Sigmoid colon (tissue), 7 donors: Measurements from ENCODE around the gene RBBP7. TPM values are rescaled to one million over a fixed set of nuclear protein-coding genes. Genes with fewer than 3 reads are reported as not detected.

Experiments used
- DNase-seq: peaks from one replicate; pipeline ENCODE4 v3.0.0-alpha.2; 2019
- H3K27ac ChIP-seq, 4 donors: fragments of 200-600 bp; sonication (generic); one replicate each; pipeline ENCODE4 v1.5.1; 2016 to 2019; ENCODE audit warnings: mild to moderate bottlenecking in 1 of 4
- H3K27me3 ChIP-seq, 3 donors: fragments of 200-600 bp; sonication (generic); one replicate each; pipeline ENCODE4 v1.5.1; 2019; ENCODE audit warnings: mild to moderate bottlenecking in 1 of 3
- H3K36me3 ChIP-seq, 4 donors: fragments of 200-600 bp; sonication (generic); one replicate each; pipeline ENCODE4 v1.5.1; 2016 to 2019
- H3K4me1 ChIP-seq, 4 donors: fragments of 200-600 bp; sonication (generic); one replicate each; pipeline ENCODE4 v1.5.1; 2017 to 2019
- H3K4me3 ChIP-seq, 4 donors: fragments of 200-600 bp; sonication (generic); one replicate each; pipeline ENCODE4 v1.5.1; 2017 to 2019; ENCODE audit warnings: mild to moderate bottlenecking in 2 of 4, moderate library complexity in 1 of 4
- H3K9me3 ChIP-seq, 4 donors: fragments of 200-600 bp in 3 of 4; sonication (generic) in 3 of 4; one replicate each; pipeline versions ENCODE4 v1.5.1 to v1.6.1; 2013 to 2019
- EP300 ChIP-seq, 4 donors: sonication (generic); formaldehyde crosslinking; IDR thresholded peaks; one replicate each; pipeline ENCODE4 v1.6.1; 2017; ENCODE audit warnings: antibody characterized with exemption in 4 of 4
- POLR2A ChIP-seq, 2 donors: fragments of 450-650 bp; IDR thresholded peaks; one replicate each; pipeline ENCODE4 v1.6.1; 2016; ENCODE audit warnings: antibody characterized with exemption in 2 of 2, mild to moderate bottlenecking in 2 of 2, moderate library complexity in 2 of 2
- POLR2AphosphoS5 ChIP-seq, 4 donors: sonication (generic); formaldehyde crosslinking; IDR thresholded peaks; one replicate each; pipeline ENCODE4 v1.6.1; 2017; ENCODE audit warnings: antibody characterized with exemption in 4 of 4
- WGBS, 2 donors: extraction: QIAGEN DNeasy Blood & Tissue Kit; methylation state at CpG; one replicate each; pipeline ENCODE4 v1.1.7; 2013; 5-methylcytosine and 5-hydroxymethylcytosine counted together
- intact Hi-C: fragments of 100-400 bp; cut with DNase I; formaldehyde crosslinking; loops from one replicate; pipeline ENCODE4 v1.15.1; 2023
- polyA plus RNA-seq, 3 donors: library from polyadenylated mRNA; stranded (reverse); fragments of 200-250 nt; gene quantifications; one replicate each; pipeline ENCODE4 v1.2.3, GENCODE V29; 2013
- total RNA-seq, 4 donors: library from RNA; depleted of rRNA; stranded (reverse); fragments of >200 nt; gene quantifications; one replicate each; pipeline ENCODE4 v1.1.0, GENCODE V29; 2016
- TF ChIP-seq, protein P1 (sequence below), 4 experiments: fragments of 450-650 bp in 3 of 4; fragments of 200-600 bp in 1 of 4; IDR thresholded peaks; one replicate each; pipeline ENCODE4 v1.5.1; 2016 to 2019; ENCODE audit warnings: antibody characterized with exemption in 4 of 4, mild to moderate bottlenecking in 3 of 4, moderate library complexity in 2 of 4
- donor health status: healthy with polysubstance abuse.
- donor health status: Bipolar disorder and iron deficiency.
- donor health status: healthy.

RBBP7 gene
- total and polyA plus RNA-seq, 7 donors: 59.4 to 130 (median 109) TPM

GRCh38 chrX:16851421-16851820 lies 18.7 kb downstream of the RBBP7 start:
- intact Hi-C loops: no loop called here
- H3K4me3 ChIP-seq: no peak overlapping the region
- H3K27ac ChIP-seq: no peak overlapping the region
- H3K27me3 ChIP-seq: no peaks in the 10 kb centered on the region
- no peaks in the 10 kb centered on the region for H3K9me3 ChIP-seq
- H3K4me1 ChIP-seq: peaks cover 0 to 6% (median 0%) of the 10 kb centered on the region in 4 donors
- no peak for TF ChIP-seq EP300 (IDR thresholded peaks at IDR 0.05)
- TF ChIP-seq, protein P1, sequence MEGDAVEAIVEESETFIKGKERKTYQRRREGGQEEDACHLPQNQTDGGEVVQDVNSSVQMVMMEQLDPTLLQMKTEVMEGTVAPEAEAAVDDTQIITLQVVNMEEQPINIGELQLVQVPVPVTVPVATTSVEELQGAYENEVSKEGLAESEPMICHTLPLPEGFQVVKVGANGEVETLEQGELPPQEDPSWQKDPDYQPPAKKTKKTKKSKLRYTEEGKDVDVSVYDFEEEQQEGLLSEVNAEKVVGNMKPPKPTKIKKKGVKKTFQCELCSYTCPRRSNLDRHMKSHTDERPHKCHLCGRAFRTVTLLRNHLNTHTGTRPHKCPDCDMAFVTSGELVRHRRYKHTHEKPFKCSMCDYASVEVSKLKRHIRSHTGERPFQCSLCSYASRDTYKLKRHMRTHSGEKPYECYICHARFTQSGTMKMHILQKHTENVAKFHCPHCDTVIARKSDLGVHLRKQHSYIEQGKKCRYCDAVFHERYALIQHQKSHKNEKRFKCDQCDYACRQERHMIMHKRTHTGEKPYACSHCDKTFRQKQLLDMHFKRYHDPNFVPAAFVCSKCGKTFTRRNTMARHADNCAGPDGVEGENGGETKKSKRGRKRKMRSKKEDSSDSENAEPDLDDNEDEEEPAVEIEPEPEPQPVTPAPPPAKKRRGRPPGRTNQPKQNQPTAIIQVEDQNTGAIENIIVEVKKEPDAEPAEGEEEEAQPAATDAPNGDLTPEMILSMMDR (IDR thresholded peaks at IDR 0.05): no peak
- no peak for TF ChIP-seq POLR2AphosphoS5 (IDR thresholded peaks at IDR 0.05)
- no peak for TF ChIP-seq POLR2A (IDR thresholded peaks at IDR 0.05)
- 58 to 72% methylated on average over 1 of the region's 1 CpG for WGBS, 2 donors
- H3K36me3 ChIP-seq: peaks cover 0 to 46% (median 2%) of the 10 kb centered on the region in 4 donors
- DNase-seq: no peak

DNA sequence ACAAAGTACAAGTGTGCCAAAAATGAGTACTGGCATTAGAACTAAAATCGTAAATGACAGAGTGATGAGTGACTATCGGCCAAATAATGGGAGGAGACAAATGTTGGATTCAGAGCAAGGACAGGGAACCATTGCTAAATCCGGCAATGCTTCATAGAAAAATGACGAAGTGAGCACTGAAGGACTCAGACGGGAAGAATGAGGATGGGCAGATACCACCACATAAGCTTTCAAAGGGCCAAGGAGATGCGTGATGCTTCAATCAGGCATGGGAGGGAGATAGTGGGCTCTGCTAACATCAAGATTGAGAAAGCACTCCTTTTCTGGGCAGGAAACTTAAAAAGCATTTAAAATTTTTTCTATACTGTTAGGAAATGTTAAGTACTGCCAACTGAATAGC lies 21.6 kb downstream of the RBBP7 start:
- Histone ChIP-seq H3K27ac (peak overlapping the region in 1 of 4 donors; percentile 31), H3K36me3 (peaks cover 0 to 54% (median 4%) of the 10 kb centered on the region in 4 donors), H3K9me3 (no peaks in the 10 kb centered on the region), H3K4me1 (peaks cover 0 to 10% (median 0%) of the 10 kb centered on the region in 4 donors), H3K4me3 (no peak overlapping the region), H3K27me3 (no peaks in the 10 kb centered on the region)
- TF ChIP-seq POLR2AphosphoS5 (IDR thresholded peaks at IDR 0.05) (no peak), POLR2A (IDR thresholded peaks at IDR 0.05) (no peak), EP300 (IDR thresholded peaks at IDR 0.05) (no peak)
- TF ChIP-seq, protein P1 (IDR thresholded peaks at IDR 0.05): no peak
- DNase-seq: no peak
- intact Hi-C loops: no loop called here
- WGBS, 2 donors: 80 to 87% methylated on average over 6 of the region's 6 CpGs

DNA sequence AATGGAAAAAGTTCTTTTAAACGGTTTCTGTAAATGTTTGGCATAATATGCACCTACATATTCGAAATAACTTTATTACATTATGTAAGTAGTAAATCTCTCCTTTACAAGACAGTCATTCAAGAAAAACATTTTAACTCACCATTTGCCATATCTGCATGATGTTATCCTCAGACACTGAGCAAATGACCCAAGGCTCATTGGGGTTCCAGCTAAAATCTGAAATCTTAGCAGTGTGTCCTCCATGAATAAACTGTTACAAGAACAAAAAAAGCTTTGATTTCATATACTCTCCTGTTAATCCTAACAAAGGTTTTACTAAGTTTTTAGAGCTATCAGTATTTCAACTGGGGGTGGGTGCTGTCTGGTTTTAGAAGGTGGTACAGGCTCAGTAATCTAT lies 24.5 kb downstream of the RBBP7 start:
- intact Hi-C loops: loop anchor here (2.0 kb wide), 1 partner anchor 19 kb away; no protein-coding TSS in a partner anchor
- TF ChIP-seq, protein P1 (IDR thresholded peaks at IDR 0.05): no peak
- TF ChIP-seq POLR2A (IDR thresholded peaks at IDR 0.05) (no peak), POLR2AphosphoS5 (IDR thresholded peaks at IDR 0.05) (no peak), EP300 (IDR thresholded peaks at IDR 0.05) (no peak)
- H3K36me3 ChIP-seq: peaks cover 0 to 41% (median 4%) of the 10 kb centered on the region in 4 donors

GRCh38 chrX:16843208-16843909 lies 26.8 kb downstream of the RBBP7 start:
- Histone ChIP-seq H3K4me3 (no peak overlapping the region), H3K27ac (peak overlapping the region; percentile 12 to 56 (median 21)), H3K9me3 (no peaks in the 10 kb centered on the region), H3K36me3 (peaks cover 0 to 41% (median 4%) of the 10 kb centered on the region in 4 donors), H3K4me1 (peaks cover 0 to 28% (median 5%) of the 10 kb centered on the region in 4 donors), H3K27me3 (no peaks in the 10 kb centered on the region)
- 76 to 78% methylated on average over 3 of the region's 3 CpGs for WGBS, 2 donors
- DNase-seq: no peak
- intact Hi-C loops: no loop called here
- TF ChIP-seq POLR2AphosphoS5 (IDR thresholded peaks at IDR 0.05) (peak in 1 of 4 donors; percentile 20), EP300 (IDR thresholded peaks at IDR 0.05) (no peak)

More for the DNA sequence above, 24.5 kb downstream of the RBBP7 start:
- 28 to 61% methylated on average over 2 of the region's 2 CpGs for WGBS, 2 donors
- Histone ChIP-seq H3K4me3 (no peak overlapping the region), H3K27ac (no peak overlapping the region), H3K4me1 (peaks cover 0 to 22% (median 0%) of the 10 kb centered on the region in 4 donors), H3K9me3 (no peaks in the 10 kb centered on the region), H3K27me3 (no peaks in the 10 kb centered on the region)
- DNase-seq: no peak

DNA sequence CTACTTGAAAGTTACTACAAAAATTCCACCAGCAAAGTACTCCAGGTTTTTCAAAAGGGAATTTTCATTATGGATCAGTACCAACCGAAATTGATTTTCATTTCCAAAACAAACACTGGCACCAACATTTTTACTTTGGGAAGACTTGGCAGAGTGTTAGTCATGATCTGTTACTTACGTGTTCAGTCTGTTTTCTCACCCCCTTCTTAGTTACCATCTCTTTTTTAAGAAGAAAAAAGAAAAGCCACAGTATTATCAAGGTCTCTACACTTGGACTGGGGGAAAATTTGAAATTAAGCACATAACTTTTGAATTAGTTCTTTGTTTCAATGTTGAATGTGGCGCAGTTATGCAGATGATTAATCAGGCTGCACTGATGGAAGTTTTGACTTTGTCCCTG lies 27.5 kb downstream of the RBBP7 start:
- H3K9me3 ChIP-seq: no peaks in the 10 kb centered on the region
- H3K4me3 ChIP-seq: no peak overlapping the region
- intact Hi-C loops: no loop called here
- TF ChIP-seq POLR2A (IDR thresholded peaks at IDR 0.05) (no peak), EP300 (IDR thresholded peaks at IDR 0.05) (no peak), POLR2AphosphoS5 (IDR thresholded peaks at IDR 0.05) (no peak)
- TF ChIP-seq, protein P1 (IDR thresholded peaks at IDR 0.05): no peak
- no peaks in the 10 kb centered on the region for H3K27me3 ChIP-seq
- H3K36me3 ChIP-seq: peaks cover 0 to 39% (median 4%) of the 10 kb centered on the region in 4 donors
- H3K27ac ChIP-seq: peak overlapping the region in 3 of 4 donors; percentile 17 to 56 (median 25)
- peaks cover 0 to 33% (median 5%) of the 10 kb centered on the region in 4 donors for H3K4me1 ChIP-seq
- WGBS, 2 donors: 83 to 88% methylated on average over 3 of the region's 3 CpGs
- DNase-seq: no peak
